Activated naive CD4-positive, alpha-beta T cell treated with anti-CD3 and anti-CD28 coated beads, Interleukin-2, amount 50 U/mL, for 16 hours (primary cell): ENCODE data around the gene GFM2.
"Not testable (repeated sequence)": the region's sequence is repeated elsewhere in the genome, so short reads cannot be mapped to it uniquely, and the experiment has no call there.

Experiments
- DNase-seq: peaks from one replicate; pipeline ENCODE4 v3.0.0-alpha.2; 2020

The GFM2 gene, protein sequence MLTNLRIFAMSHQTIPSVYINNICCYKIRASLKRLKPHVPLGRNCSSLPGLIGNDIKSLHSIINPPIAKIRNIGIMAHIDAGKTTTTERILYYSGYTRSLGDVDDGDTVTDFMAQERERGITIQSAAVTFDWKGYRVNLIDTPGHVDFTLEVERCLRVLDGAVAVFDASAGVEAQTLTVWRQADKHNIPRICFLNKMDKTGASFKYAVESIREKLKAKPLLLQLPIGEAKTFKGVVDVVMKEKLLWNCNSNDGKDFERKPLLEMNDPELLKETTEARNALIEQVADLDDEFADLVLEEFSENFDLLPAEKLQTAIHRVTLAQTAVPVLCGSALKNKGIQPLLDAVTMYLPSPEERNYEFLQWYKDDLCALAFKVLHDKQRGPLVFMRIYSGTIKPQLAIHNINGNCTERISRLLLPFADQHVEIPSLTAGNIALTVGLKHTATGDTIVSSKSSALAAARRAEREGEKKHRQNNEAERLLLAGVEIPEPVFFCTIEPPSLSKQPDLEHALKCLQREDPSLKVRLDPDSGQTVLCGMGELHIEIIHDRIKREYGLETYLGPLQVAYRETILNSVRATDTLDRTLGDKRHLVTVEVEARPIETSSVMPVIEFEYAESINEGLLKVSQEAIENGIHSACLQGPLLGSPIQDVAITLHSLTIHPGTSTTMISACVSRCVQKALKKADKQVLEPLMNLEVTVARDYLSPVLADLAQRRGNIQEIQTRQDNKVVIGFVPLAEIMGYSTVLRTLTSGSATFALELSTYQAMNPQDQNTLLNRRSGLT

DNA sequence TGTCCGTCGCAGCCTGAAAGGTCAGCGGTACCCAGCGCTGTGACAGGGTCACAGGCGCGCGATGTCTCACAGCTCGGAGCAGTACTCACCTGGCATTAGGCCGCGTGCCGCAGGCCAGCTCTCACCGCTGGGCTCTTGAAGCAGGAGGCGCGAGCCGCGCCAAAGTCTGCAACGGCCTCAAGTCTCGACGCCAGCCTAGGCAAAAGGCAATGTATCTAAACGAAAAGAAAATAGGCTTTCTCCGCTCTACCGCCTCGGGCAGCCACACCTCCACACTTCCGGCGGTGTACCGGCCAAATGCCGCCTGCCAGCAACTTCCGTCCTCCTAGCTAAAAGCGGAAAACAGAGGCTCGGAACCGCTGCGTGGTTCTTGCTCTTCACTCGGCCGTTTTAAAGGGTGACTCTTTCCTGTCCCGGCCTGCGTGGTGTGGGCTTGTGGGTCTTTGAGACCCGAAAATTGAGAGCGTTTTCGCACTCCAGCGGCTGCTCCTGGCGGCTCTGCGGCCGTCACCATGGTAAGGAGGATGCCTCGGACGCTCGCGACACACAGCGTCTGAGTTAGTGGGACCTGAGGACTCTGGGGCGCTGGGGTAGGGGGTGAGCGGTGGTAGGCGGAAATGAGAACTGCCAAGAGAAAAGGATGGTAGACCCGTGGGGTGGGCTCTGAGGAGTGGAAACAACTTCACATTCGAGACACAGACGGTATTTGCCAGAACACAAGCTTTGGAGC is at the start of gene GFM2, which contains the start of gene NSA2:
Gene GFM2, minus strand, starts transcription at position 269 of the 730 bp plus-strand sequence. CDS start 3,375 bp downstream, outside the sequence.
Gene NSA2, plus strand, starts transcription at position 401 of the 730 bp plus-strand sequence. Its CDS starts 112 bp downstream, at position 513.
- peak; percentile 93 for DNase-seq

DNA sequence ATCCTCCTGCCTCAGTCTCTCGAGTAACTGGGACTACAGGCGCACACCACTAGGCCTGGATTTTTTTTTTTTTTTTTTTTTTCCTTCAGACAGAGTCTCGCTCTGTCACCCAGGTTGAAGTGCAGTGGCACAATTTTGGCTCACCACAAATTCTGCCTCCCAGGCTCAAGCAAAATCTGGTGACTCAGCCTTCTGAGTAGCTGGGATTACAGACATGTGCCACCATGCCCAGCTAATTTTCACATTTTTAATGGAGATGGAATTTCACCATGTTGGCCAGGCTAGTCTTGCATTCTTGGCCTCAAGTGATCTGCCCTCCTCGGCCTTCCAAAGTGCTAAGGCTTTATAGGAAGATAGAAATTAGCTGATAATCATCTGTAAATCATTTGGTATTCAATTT is 44.0 kb upstream of the GFM2 start:
- DNase-seq: no peak

DNA sequence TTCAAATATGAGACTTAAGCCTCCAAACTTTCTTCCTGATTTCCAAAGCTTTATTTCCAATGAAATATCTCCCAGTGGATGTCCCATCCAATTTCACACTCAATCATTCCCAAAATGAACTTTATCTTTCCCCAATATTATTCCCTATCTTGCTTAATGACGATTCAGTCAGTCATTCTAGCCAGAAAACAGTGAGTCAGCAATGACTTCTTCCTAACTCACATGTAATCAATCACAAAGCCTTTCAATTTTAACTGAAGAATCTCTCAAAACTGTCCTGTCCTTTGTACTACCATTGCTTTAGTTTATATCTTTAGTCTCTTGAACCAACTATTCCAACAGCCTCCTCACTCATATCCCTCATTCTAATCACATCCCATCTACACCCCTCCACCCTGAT is 35.0 kb upstream of the GFM2 start:
- DNase-seq: no peak

DNA sequence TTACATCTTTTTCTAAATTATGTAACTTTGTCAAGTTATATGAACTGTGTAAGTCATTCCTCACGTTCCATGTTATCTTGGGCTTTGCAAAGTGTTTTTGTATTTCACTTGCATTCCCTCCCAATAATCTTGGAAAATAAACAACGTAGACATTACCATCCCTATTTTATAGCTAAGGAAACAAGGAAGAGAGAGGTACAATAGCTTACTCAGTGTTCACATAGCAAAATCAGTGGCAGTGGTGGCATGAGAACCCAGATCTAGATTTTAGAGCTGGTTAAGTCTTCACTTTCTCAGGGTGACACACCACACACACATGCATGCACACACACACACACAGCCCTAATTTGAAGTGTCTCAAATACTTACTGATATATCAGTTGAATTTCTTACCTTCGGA is 34.3 kb upstream of the GFM2 start:
- no peak for DNase-seq

DNA sequence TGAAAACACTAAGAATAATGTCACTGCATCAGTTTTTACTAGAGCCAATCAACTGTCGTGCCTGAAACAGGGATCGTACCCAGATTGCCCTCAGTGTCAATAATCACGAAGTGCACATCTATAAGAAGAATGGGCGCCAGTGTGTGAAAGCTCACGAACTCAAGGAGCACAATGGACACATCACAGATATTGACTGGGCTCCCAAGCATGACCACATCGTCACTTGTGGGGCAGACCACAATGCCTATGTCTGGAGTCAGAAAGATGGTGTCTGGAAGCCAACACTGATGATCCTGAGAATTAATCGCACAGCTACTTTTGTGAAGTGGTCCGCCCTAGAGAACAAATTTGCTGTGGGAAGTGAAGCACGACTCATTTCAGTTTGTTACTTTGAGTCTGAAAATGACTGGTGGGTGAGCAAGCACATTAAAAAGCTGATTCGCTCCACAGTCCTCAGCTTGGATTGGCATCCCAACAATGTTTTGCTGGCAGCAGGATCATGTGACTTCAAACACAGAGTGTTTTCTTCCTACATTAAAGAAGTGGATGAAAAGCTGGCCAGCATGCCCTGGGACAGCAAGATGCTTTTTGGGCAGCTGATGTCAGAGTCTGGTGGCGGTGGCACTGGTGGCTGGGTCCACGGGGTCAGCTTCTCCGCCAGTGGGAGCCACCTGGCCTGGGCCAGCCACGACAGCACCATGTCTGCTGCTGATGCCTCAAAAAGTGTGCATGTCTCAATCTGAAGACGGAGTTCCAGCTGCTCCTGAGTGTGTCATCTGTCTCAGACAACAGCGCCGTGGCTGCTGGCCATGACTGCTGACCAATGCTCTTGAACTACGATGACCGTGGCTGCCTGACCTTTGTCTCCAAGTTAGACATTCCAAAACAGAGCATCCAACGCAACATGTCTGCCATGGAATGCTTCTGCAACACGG is 32.3 kb upstream of the GFM2 start:
- no peak for DNase-seq

DNA sequence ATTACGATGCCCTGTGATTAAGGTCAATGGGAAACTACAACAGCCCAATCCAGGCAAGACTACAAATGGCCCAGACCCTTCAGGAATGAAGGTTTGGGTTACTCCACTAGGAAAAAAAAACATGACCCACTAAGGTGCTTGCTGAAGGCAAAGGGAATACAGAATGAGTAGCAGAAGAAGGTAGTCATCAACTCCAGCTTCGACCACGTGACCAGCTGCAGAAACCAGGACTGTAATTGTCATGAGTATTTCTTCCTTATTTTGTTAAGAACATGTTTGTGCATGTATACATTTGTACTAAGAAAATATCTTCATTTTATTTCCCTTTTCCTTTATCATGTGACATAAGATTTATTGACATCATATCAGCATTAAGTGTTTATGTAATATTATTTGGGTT is 24.8 kb upstream of the GFM2 start:
- not testable (repeated sequence) for DNase-seq

DNA sequence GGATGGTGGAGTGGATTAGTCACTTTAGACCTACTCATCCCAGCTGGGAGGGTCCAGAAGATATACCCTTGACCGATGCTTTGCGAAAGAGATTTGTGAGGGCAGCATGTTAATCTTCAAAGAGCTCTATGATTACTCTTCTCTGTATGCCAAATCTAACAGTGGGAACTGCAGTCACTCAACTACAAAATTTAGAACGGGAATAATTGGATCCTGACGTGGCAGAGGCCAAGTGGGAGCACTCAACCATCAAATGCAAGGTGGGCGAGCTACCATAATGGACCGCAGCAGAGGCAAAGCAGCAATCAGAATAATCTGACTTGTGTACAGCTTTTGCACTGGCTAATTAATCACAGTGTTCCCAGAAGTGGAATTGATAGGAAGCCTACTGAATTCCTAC is 20.5 kb upstream of the GFM2 start:
- DNase-seq: no peak

DNA sequence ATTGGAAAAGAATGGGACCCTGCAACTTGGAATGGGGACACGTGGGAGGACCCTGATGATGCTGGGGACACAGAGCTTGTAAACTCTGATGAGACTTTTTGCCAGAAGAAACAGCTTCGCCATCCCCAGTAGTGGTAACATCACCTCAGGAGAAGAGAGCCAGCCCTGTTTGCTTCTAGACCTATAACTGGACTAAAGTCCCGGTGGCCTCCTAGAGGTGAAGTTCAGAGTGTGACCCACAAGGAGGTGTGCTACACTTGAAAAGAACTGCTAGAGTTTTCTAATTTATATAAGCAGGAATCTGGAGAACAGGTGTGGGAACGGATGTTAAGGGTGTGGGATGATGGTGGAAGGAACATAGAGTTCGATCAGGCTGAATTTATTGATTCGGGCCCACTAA is 19.9 kb upstream of the GFM2 start:
- no peak for DNase-seq

DNA sequence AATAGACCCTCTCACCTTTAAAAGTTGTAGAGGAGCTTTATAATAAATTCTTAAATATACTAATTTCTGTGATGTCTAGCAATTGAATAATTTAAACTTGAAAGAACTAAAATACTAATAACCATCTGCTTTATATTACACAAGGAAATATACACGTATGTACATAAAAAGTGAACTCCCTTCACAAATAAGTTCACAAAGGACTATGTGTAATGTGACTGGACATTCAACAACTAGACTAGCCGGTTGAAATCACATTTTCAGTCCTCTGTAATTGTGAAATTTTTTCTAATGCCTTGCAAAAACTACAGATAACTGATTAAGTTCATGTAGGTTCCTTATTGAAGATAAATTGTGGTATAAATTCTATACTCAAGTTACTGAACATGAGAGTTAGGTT is 11.7 kb upstream of the GFM2 start:
- DNase-seq: no peak

DNA sequence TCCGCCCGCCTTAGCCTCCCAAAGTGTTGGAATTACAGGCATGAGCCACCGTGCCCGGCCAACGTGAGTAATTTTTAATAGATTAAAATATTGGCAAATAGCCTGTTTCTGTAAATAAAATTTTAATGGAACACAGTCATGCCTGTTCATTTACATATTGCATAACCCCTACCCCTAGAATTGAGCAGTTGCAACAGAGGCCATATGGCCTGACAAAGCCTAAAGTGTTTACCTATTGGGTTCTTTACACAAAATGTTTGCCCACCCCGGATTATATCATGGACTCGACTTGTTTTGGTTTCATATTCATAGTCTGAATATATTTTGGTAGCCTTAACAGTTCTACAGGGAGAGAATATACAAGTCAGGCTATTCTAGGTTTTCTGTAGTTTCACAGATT is 5.4 kb upstream of the GFM2 start:
- DNase-seq: no peak

DNA sequence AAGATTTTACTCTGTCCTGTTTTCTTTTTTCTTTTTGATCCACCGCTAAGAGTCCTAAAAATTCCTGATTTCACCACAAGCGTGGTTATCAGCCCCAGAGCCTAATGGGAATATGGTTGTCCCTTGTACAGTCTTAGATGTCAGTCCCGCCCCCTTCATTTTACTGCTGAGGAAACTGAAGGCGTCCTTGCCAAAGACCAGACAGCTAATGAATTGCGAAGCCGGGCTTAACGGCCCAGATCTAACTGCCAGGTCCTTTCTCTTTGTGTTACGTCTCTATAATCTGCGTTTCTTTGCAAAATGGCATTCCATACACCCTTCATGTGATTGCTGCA is 629 bp upstream of the GFM2 start:
- DNase-seq: peak; percentile 13

DNA sequence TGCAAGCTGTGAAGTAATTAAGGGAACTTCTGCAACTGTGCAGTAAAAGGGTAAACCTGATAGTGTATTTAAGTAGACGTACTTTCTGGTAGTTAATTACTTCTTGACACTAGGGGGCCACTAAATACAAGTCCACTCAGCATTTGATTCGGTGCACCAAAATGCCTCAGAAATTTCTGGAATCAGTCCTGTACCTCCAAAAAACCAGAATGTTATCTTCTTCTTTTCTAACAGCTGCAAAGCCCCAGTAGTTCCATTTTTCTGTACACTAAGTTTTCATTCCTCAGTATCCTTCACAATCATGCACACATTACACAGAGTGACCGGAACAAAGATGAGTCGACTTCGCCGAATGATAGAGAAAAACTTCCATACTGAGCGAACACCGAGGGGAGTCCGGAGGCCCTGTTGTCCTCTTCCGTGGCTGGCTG is 484 bp downstream of the GFM2 start:
- DNase-seq: no peak

DNA sequence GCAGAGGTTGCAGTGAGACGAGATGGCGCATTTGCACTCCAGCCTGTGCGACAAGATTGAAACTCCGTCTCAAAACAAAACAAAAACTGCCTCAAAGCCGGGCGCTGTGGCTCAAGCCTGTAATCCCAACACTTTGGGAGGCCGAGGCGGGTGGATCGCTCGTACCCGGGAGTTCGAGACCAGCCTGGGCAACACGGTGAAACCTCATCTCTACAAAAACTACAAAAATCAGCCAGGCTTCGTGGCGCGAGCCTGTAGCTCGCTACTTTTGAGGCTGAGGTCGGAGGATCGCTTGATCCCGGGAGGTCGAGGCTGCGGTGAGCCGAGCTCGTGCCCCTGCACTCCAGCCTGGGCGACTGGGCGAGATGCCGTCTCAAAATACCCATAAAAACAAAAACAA is 988 bp downstream of the GFM2 start:
- DNase-seq: no peak

DNA sequence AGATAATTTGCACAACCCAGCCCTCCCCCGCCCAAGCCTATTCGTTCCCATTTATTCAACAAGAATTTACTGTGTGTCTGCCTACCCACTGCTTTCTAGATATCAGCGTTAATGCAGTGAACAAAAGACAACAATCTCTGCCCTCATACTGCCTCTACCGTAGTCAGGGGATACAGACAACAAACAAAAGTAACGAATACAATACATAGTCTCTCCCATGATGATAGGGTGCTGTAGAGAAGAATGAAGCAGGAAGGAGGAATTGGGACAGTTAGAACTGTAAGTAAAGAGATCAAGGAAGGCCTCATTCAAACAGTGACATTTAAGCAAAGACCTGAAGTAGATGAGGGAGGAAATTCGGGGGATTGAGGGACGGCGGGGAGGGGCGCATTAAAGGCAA is 1.7 kb downstream of the GFM2 start:
- no peak for DNase-seq

DNA sequence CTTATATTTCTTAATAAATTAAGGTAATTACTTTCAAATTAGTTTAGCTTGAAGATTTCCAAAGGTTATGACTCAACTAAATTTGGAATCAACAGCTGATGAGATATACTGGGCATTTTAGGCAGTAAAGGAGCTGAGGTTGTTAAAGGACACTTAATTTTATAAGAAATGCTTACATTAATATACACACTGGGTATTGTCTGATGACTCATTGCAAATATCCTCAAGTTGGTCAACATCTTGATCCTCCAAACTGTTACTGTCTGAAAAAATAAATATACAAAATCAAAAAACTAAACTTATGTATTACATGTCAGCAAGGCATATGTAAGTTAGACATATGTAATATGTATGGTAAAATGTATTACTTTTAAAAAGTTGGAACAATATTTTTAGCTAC is 3.4 kb downstream of the GFM2 start:
- DNase-seq: no peak

DNA sequence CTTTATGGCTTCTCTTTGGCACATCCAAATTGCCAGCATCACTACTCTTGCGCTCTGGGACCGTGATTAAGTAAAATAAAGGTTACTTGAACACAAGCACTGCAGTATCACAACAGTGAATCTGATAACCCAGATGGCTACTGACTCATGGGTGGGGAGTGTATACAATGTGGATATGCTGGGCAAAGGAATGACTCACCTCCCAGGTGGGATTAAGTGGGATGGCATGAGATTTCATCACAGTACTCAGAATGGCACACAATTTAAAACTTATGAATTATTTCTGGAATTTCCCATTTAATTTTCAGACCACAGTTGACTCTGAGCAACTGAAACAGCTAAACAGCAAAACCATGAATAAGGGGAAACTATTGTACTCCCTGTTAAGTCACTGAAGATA is 4.3 kb downstream of the GFM2 start:
- peak; percentile 36 for DNase-seq

DNA sequence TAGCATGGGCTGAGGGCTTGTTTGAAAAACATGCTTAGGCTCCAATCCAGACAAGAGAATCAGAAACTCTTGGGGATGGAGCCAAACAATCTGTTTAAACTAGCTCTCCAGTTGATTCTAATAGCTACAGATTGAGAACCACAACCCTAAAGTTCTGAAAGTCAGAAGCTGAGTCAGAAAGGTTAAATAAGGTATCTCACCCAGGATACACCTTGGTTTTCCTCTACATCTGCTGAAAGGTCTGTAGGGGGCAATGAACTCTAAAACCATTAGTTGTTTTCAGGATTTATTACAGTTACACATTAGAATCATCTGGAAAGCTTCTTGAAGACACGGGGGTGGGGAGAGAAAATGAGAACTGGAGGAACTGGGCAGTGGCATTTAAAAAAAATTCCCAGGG is 5.7 kb downstream of the GFM2 start:
- DNase-seq: no peak

DNA sequence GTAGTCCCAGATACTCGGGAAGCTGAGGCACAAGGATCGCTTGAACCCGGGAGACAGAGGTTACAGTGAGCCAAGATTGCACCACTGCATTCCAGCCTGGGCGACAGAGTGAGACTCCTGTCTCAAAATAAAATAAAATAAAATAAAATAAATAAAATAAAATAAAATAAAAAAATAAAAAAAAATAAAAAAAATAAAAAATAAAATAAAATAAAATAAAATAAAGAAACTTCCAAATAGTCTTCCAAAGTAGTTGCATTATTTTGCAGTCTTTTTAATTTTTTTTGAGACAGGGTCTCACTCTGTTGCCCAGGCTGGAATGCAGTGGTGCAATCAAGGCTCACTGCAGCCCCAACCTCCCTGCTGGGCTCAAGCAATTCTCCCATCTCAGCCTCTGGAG is 18.2 kb downstream of the GFM2 start:
- not testable (repeated sequence) for DNase-seq

DNA sequence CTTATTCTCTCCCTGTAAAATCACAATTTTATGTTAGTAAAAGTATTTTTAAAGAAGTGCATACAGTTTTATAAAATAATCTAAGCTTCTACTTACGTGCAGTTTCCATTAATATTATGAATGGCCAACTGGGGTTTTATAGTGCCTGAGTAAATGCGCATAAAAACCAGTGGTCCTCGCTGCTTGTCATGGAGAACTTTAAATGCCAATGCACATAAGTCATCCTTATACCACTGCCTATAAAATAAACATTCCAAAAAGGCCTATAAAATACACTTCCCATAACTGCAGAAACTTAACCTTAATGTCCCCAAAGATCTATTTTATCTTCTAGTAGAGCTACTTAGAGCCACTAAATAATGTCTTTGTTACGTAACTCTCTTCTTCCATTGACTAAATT is 28.5 kb downstream of the GFM2 start:
- no peak for DNase-seq

DNA sequence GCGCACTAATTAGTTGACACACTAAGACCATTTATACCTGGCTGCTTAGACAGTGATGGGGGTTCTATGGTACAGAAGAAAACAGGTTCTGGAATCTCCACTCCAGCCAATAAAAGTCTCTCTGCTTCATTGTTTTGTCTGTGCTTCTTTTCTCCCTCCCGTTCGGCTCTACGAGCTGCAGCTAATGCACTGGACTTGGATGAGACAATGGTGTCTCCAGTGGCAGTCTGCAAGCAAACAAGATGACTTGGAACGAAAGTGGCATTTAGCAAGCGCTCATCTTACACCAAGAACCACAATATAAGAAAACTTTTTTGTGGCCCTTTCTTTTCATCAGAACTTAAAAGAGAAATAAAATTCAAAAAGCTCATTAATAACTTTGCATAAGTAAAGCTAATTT is 30.2 kb downstream of the GFM2 start:
- no peak for DNase-seq

DNA sequence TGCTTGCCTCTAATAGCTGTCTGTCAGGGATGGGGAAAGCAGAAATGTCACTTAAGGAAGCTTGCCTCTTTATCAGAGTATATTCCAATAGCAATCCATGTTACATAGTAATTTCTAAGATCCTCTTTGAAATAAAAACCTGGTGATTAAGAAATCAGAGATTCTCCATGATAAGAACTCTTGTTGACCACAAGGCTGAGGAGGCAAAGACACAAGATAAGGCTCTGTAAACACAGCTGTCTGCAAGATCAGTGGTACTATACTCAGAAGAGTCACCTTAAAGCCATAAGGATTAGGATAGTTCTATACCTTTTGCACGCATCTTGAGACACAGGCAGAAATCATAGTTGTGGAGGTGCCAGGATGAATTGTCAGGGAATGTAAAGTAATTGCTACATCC is 41.6 kb downstream of the GFM2 start:
- DNase-seq: no peak

DNA sequence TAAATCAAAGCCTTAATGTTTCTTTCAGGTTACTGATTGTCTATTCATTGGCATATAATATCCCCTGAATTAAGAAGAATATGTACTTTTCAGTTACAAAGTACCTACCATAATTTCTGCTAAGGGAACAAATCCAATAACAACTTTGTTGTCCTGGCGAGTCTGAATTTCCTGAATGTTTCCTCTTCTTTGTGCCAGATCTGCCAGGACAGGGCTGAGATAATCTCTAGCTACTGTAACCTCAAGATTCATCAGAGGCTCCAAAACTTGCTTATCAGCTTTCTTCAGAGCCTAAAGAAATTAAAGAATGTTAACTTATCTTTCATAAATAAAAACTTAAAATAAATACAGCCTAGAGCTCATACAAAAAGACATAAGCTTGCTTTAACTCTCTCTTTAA is 44.6 kb downstream of the GFM2 start:
- no peak for DNase-seq

DNA sequence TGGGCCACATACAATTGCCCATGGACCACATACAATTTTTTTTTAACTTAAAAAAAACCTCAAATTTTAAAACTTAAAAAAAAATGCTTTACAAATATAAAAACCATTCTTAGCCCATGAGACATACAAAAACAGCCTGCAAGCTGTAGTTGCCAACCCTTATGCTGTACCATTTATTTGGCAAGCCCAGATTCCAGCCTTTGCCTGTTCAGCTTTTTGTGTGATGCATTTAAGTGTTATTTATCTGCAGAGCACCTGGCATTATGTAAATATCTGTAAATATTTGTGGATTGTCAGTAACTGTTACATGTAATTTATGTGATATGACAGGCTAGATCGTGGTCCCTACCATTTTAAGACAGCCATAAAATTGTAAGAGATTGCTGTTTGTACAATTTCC is 49.3 kb downstream of the GFM2 start:
- DNase-seq: no peak
